ENCODE results near the gene ZNF747. TPM values are rescaled to one million over a fixed set of nuclear protein-coding genes. Genes with fewer than 3 reads are reported as not detected.

Gene ZNF747
- total RNA-seq, 1 donor from 2014 or later = 4.8 TPM

DNA sequence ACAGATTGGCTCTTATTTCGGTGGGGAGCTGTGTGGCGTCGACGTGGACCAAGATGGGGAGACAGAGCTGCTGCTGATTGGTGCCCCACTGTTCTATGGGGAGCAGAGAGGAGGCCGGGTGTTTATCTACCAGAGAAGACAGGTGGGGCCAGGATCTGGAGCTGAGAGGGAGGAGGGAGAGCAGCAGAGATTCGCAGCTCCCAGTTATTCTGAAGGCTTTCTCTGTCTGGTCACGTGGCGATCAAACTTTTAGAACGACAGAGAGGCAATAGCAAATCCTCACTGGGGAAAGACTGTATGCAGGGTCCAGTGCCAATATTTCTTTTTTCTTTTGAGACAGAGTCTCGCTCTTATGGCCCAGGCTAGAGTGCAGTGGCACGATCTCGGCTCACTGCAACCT lies 39.9 kb downstream of the ZNF747 start:
- H3K4me3 Mint-ChIP-seq (ENCODE audit: unreplicated experiment) = no peak overlapping the region
- H3K27ac Mint-ChIP-seq (ENCODE audit: unreplicated experiment) = no peak overlapping the region
- DNase-seq (ENCODE audit: extremely low spot score, unreplicated experiment) = no peak
- peaks cover 13% of the 10 kb centered on the region for H3K4me1 Mint-ChIP-seq (ENCODE audit: unreplicated experiment)
- H3K9me3 Mint-ChIP-seq (ENCODE audit: unreplicated experiment) = no peaks in the 10 kb centered on the region
- TF ChIP-seq, protein P1, sequence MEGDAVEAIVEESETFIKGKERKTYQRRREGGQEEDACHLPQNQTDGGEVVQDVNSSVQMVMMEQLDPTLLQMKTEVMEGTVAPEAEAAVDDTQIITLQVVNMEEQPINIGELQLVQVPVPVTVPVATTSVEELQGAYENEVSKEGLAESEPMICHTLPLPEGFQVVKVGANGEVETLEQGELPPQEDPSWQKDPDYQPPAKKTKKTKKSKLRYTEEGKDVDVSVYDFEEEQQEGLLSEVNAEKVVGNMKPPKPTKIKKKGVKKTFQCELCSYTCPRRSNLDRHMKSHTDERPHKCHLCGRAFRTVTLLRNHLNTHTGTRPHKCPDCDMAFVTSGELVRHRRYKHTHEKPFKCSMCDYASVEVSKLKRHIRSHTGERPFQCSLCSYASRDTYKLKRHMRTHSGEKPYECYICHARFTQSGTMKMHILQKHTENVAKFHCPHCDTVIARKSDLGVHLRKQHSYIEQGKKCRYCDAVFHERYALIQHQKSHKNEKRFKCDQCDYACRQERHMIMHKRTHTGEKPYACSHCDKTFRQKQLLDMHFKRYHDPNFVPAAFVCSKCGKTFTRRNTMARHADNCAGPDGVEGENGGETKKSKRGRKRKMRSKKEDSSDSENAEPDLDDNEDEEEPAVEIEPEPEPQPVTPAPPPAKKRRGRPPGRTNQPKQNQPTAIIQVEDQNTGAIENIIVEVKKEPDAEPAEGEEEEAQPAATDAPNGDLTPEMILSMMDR (IDR thresholded peaks at IDR 0.05) = no peak
- no peaks in the 10 kb centered on the region for H3K27me3 Mint-ChIP-seq (ENCODE audit: unreplicated experiment)
- H3K36me3 Mint-ChIP-seq (ENCODE audit: unreplicated experiment) = no peaks in the 10 kb centered on the region

DNA sequence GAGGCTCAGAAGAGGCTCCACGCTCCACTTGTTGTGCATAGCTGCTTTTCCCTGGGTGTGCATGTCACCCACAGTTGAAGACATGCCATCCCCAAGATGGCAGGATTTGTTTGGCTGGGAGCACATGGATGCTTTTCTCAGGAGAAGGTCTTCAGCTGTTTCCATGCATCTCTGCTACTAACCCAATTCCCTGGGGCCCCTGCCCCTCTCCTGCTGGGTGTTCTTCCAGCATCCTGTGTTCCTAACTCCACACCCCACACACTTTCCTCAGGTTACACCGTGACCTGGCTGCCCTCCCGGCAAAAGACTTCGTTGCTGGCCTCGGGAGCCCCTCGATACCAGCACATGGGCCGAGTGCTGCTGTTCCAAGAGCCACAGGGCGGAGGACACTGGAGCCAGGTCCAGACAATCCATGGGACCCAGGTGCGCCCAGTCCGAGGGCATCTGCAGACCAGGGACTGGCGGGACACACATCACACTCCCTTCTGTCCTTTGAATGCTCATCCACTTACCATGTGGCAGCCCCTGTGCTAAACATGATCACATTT lies 40.6 kb downstream of the ZNF747 start:
- Mint-ChIP-seq H3K4me3 (ENCODE audit: unreplicated experiment) (no peak overlapping the region), H3K27ac (ENCODE audit: unreplicated experiment) (no peak overlapping the region), H3K9me3 (ENCODE audit: unreplicated experiment) (no peaks in the 10 kb centered on the region), H3K27me3 (ENCODE audit: unreplicated experiment) (no peaks in the 10 kb centered on the region), H3K36me3 (ENCODE audit: unreplicated experiment) (no peaks in the 10 kb centered on the region), H3K4me1 (ENCODE audit: unreplicated experiment) (peaks cover 13% of the 10 kb centered on the region)
- no peak for DNase-seq (ENCODE audit: extremely low spot score, unreplicated experiment)
- TF ChIP-seq, protein P1 (IDR thresholded peaks at IDR 0.05) = no peak

DNA sequence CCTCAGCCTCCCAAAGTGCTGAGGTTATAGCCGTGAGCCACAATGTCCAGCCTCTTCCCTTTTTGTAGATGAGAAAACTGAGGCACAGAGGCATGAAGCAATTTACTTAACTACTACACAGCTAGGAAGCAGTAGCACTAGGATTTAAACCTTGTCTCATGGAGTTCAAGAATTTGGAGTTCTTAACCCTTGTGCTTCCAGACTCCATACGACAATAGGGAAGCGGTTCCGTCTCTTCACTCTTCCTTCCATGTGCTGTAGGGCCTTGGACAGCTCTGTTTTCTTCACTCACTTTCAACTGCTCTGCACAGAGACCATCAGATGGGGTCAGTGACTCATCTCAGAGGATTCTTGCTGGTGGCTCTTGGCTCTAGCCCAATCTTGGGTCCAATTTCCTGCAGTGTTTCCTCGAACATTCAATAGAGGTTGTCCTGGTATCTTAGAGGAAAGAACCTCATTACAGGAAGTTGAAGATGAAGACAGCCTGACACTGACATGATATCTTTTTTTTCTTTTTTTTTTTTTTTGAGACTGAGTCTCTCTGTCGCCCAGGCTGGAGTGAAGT lies 42.8 kb downstream of the ZNF747 start:
- Mint-ChIP-seq H3K36me3 (ENCODE audit: unreplicated experiment) (no peaks in the 10 kb centered on the region), H3K27ac (ENCODE audit: unreplicated experiment) (peak overlapping the region; percentile 19), H3K4me1 (ENCODE audit: unreplicated experiment) (peaks cover 13% of the 10 kb centered on the region), H3K27me3 (ENCODE audit: unreplicated experiment) (no peaks in the 10 kb centered on the region), H3K9me3 (ENCODE audit: unreplicated experiment) (no peaks in the 10 kb centered on the region), H3K4me3 (ENCODE audit: unreplicated experiment) (no peak overlapping the region)
- DNase-seq (ENCODE audit: extremely low spot score, unreplicated experiment) = no peak
- TF ChIP-seq, protein P1 (IDR thresholded peaks at IDR 0.05) = no peak

DNA sequence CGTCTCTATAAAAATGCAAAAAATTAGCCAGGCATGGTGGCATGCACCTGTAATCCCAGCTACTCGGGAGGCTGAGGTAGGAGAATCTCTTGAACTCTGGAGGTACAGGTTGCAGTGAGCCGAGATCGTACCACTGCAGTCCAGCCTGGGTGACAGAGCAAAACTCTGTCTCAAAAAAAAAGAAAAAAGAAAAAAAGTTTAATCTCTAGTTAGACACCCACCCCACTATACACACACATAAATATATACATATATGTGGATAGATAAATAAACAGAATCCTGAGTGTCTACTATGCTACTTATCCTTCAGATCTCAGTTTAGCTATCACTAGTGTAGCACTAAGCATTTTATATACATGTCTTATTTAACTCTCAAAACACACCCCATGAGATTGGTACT lies 43.4 kb downstream of the ZNF747 start:
- Mint-ChIP-seq H3K36me3 (ENCODE audit: unreplicated experiment) (no peaks in the 10 kb centered on the region), H3K4me3 (ENCODE audit: unreplicated experiment) (no peak overlapping the region), H3K27ac (ENCODE audit: unreplicated experiment) (no peak overlapping the region), H3K9me3 (ENCODE audit: unreplicated experiment) (no peaks in the 10 kb centered on the region), H3K27me3 (ENCODE audit: unreplicated experiment) (peaks cover 2% of the 10 kb centered on the region), H3K4me1 (ENCODE audit: unreplicated experiment) (peaks cover 13% of the 10 kb centered on the region)
- TF ChIP-seq, protein P1 (IDR thresholded peaks at IDR 0.05) = no peak
- DNase-seq (ENCODE audit: extremely low spot score, unreplicated experiment) = no peak

DNA sequence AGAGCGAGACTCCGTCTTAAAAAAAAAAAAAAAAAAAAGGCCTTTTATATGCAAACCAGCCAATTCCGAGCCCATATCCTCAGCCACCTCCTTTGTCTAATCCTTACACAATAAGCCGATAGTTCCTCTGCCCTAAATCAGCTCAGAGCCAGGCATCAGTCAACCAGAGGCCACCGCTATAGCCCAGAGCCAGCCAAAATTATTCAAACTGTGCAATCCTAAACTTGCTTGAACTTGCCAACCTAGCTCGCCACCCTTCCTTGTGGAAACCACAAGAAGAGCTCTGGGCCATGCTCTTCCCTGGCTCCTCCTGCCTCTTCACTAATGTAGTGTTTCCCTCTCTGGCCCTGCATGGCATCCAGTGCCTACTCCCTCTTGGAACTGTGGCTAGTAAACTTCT lies 44.4 kb downstream of the ZNF747 start:
- Mint-ChIP-seq H3K27ac (ENCODE audit: unreplicated experiment) (no peak overlapping the region), H3K4me1 (ENCODE audit: unreplicated experiment) (peaks cover 13% of the 10 kb centered on the region), H3K36me3 (ENCODE audit: unreplicated experiment) (no peaks in the 10 kb centered on the region), H3K27me3 (ENCODE audit: unreplicated experiment) (peaks cover 4% of the 10 kb centered on the region), H3K4me3 (ENCODE audit: unreplicated experiment) (no peak overlapping the region), H3K9me3 (ENCODE audit: unreplicated experiment) (no peaks in the 10 kb centered on the region)
- DNase-seq (ENCODE audit: extremely low spot score, unreplicated experiment) = no peak
- TF ChIP-seq, protein P1 (IDR thresholded peaks at IDR 0.05) = no peak
